Lower leg skin (tissue), 3 donors: Measurements from ENCODE around the gene CKB.

Experiments
- POLR2A ChIP-seq, 2 donors: fragments of 450-650 bp; IDR thresholded peaks; one replicate each; pipeline ENCODE4 v1.6.1; 2016 to 2017; ENCODE audit warnings: antibody characterized with exemption in 2 of 2, mild to moderate bottlenecking in 1 of 2, moderate library complexity in 1 of 2
- TF ChIP-seq, protein P1 (sequence below), 3 donors: fragments of 450-650 bp; IDR thresholded peaks; one replicate each; pipeline ENCODE4 v1.5.1; 2016; ENCODE audit warnings: antibody characterized with exemption in 3 of 3, mild to moderate bottlenecking in 3 of 3, moderate library complexity in 2 of 3

DNA sequence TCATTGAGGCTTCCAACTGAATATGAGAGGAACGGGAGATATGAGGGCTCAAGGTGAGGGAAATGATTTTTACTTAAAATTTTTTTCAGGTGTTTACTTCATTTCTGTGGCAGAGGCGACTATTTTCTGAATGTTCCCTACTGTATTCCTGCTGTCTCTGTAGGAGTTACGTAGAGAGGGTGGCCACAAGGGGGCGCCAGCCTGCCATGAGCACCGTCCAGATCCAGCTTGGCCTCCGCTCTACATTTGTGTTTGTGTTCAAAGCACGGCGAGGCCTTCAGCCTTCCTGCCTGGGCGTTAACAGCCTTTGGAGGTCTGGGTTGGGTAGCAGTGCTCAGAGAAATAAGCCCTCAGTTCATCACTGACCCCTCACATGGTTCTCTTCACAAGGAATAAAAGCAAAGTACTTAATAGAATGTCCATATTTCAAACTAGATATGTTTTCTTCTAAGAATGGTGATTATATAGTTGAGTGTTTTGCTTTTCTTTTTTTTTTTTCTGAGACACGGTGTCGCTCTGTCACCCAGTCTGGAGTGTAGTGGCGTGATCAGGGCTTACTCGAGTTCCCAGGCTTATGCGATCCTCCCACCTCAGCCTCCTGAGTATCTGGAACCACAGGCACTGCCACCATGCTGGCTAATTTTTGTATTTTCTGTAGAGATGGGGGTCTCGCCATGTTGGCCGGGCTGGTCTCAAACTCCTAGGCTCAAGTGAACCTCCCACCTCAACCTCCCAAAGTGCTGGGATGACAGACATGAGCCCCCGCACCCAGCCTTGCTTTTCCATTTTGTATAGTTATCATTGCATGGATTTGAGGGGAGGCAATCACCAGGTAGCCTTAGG, 22.3 kb downstream of the CKB start:
- TF ChIP-seq, protein P1, sequence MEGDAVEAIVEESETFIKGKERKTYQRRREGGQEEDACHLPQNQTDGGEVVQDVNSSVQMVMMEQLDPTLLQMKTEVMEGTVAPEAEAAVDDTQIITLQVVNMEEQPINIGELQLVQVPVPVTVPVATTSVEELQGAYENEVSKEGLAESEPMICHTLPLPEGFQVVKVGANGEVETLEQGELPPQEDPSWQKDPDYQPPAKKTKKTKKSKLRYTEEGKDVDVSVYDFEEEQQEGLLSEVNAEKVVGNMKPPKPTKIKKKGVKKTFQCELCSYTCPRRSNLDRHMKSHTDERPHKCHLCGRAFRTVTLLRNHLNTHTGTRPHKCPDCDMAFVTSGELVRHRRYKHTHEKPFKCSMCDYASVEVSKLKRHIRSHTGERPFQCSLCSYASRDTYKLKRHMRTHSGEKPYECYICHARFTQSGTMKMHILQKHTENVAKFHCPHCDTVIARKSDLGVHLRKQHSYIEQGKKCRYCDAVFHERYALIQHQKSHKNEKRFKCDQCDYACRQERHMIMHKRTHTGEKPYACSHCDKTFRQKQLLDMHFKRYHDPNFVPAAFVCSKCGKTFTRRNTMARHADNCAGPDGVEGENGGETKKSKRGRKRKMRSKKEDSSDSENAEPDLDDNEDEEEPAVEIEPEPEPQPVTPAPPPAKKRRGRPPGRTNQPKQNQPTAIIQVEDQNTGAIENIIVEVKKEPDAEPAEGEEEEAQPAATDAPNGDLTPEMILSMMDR (IDR thresholded peaks at IDR 0.05), result peak in 1 of 3 donors; percentile 70
- no peak for TF ChIP-seq POLR2A (IDR thresholded peaks at IDR 0.05)
